Hepatocyte (in vitro differentiated cells): ENCODE measurements around the gene C2CD3.

ENCODE experiments used
- EZH2 ChIP-seq: fragments of 200-600 bp; sonication (generic); IDR thresholded peaks from 2 replicates; pipeline ENCODE4 v1.6.1; 2016; ENCODE audit warnings: antibody characterized with exemption, mild to moderate bottlenecking, borderline replicate concordance
- EZH2phosphoT487 ChIP-seq: fragments of 200-600 bp; sonication (generic); IDR thresholded peaks from one replicate; pipeline ENCODE4 v1.6.1; 2018; ENCODE audit warnings: antibody characterized with exemption, mild to moderate bottlenecking, low read depth, moderate library complexity; ENCODE audit not compliant: unreplicated experiment, severe bottlenecking
- TF ChIP-seq, protein P1 (sequence below): fragments of 200-600 bp; sonication (generic); IDR thresholded peaks from 2 replicates; pipeline ENCODE4 v1.5.1; 2016; ENCODE audit warnings: antibody characterized with exemption, mild to moderate bottlenecking; ENCODE audit not compliant: poor library complexity

DNA sequence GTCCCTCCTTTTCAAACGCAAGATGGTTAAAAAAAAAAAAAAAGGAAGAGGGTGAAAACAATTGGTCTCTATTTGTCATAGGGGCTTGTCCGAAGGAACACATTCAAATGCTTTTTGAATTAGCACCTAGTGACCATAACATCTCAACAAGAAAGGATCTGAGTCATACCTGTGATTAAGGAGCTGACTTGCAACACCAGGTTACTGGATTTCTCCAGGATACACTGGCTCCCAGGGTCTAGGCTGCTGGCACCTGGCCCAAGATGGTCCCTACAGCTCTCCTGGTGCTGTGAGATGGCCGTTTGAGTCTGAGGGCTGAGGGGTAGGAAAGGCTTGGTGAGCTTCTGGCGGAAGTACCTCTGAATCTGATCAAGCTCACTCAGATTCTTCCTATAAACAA, 133.5 kb downstream of the C2CD3 start:
- TF ChIP-seq, protein P1, sequence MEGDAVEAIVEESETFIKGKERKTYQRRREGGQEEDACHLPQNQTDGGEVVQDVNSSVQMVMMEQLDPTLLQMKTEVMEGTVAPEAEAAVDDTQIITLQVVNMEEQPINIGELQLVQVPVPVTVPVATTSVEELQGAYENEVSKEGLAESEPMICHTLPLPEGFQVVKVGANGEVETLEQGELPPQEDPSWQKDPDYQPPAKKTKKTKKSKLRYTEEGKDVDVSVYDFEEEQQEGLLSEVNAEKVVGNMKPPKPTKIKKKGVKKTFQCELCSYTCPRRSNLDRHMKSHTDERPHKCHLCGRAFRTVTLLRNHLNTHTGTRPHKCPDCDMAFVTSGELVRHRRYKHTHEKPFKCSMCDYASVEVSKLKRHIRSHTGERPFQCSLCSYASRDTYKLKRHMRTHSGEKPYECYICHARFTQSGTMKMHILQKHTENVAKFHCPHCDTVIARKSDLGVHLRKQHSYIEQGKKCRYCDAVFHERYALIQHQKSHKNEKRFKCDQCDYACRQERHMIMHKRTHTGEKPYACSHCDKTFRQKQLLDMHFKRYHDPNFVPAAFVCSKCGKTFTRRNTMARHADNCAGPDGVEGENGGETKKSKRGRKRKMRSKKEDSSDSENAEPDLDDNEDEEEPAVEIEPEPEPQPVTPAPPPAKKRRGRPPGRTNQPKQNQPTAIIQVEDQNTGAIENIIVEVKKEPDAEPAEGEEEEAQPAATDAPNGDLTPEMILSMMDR, result no peak
- TF ChIP-seq EZH2phosphoT487 (no peak), EZH2 (no peak)
